ENCODE data around the gene UCP2.

GRCh38 chr11:73975479-73975757 lies 7.2 kb downstream of the UCP2 start:
- TF ChIP-seq, protein P1, sequence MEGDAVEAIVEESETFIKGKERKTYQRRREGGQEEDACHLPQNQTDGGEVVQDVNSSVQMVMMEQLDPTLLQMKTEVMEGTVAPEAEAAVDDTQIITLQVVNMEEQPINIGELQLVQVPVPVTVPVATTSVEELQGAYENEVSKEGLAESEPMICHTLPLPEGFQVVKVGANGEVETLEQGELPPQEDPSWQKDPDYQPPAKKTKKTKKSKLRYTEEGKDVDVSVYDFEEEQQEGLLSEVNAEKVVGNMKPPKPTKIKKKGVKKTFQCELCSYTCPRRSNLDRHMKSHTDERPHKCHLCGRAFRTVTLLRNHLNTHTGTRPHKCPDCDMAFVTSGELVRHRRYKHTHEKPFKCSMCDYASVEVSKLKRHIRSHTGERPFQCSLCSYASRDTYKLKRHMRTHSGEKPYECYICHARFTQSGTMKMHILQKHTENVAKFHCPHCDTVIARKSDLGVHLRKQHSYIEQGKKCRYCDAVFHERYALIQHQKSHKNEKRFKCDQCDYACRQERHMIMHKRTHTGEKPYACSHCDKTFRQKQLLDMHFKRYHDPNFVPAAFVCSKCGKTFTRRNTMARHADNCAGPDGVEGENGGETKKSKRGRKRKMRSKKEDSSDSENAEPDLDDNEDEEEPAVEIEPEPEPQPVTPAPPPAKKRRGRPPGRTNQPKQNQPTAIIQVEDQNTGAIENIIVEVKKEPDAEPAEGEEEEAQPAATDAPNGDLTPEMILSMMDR (conservative IDR thresholded peaks at IDR 0.05; ENCODE audit: low read length): no peak
- no peak for TF ChIP-seq EZH2phosphoT487 (IDR thresholded peaks at IDR 0.05; ENCODE audit: borderline replicate concordance)

Data from Loucy (cell line).